ENCODE measurements around the gene RADIL. TPM values are rescaled to one million over a fixed set of nuclear protein-coding genes. Genes with fewer than 3 reads are reported as not detected.
"Not testable (repeated sequence)": the region's sequence is repeated elsewhere in the genome, so short reads cannot be mapped to it uniquely, and the experiment has no call there.

Gene RADIL
- total RNA-seq, 4 donors from 2014 or later: 2.1 to 6.8 (median 3.6) TPM

GRCh38 chr7:4796453-4796852 lies 87.1 kb downstream of the RADIL start:
- Histone ChIP-seq H3K4me1 (peaks cover 26% of the 10 kb centered on the region), H3K27me3 (no peaks in the 10 kb centered on the region), H3K9me3 (no peaks in the 10 kb centered on the region), H3K36me3 (peaks cover 9% of the 10 kb centered on the region), H3K4me3 (no peak overlapping the region), H3K27ac (no peak overlapping the region)
- 88% methylated on average over 9 of the region's 9 CpGs for WGBS
- TF ChIP-seq POLR2A (IDR thresholded peaks at IDR 0.05) (no peak), CTCF (IDR thresholded peaks at IDR 0.05) (no peak), EP300 (IDR thresholded peaks at IDR 0.05) (no peak), POLR2AphosphoS5 (IDR thresholded peaks at IDR 0.05) (no peak)
- no peak for DNase-seq (ENCODE audit: low spot score in 2 of 2)

GRCh38 chr7:4794591-4795350 lies 88.7 kb downstream of the RADIL start:
- 84% methylated on average over 24 of the region's 24 CpGs for WGBS
- TF ChIP-seq EP300 (IDR thresholded peaks at IDR 0.05): no peak
- no peak for TF ChIP-seq POLR2A (IDR thresholded peaks at IDR 0.05)
- TF ChIP-seq POLR2AphosphoS5 (IDR thresholded peaks at IDR 0.05): no peak
- no peaks in the 10 kb centered on the region for H3K9me3 ChIP-seq

GRCh38 chr7:4794171-4794570 lies 89.3 kb downstream of the RADIL start:
- Histone ChIP-seq H3K4me1 (peaks cover 27% of the 10 kb centered on the region), H3K36me3 (peaks cover 31% of the 10 kb centered on the region)
- H3K9me3 ChIP-seq; H3K4me3 ChIP-seq; DNase-seq (ENCODE audit: low spot score in 2 of 2); H3K27me3 ChIP-seq; H3K27ac ChIP-seq: not testable (repeated sequence)
- 82% methylated on average over 14 of the region's 14 CpGs for WGBS

More at GRCh38 chr7:4794591-4795350, 88.7 kb downstream of the RADIL start:
- no peaks in the 10 kb centered on the region for H3K27me3 ChIP-seq
- no peak overlapping the region for H3K27ac ChIP-seq
- peaks cover 25% of the 10 kb centered on the region for H3K36me3 ChIP-seq
- H3K4me1 ChIP-seq: peaks cover 23% of the 10 kb centered on the region
- H3K4me3 ChIP-seq: no peak overlapping the region
- no peak for DNase-seq (ENCODE audit: low spot score in 2 of 2)

- 85% methylated on average over 6 of the region's 30 CpGs for WGBS
- H3K27ac ChIP-seq; H3K4me3 ChIP-seq; H3K27me3 ChIP-seq; DNase-seq (ENCODE audit: low spot score in 2 of 2); H3K9me3 ChIP-seq: not testable (repeated sequence)
- H3K4me1 ChIP-seq: peaks cover 25% of the 10 kb centered on the region
- H3K36me3 ChIP-seq: peaks cover 38% of the 10 kb centered on the region
These were observed 90.0 kb downstream of the RADIL start for GRCh38 chr7:4793385-4793993.

- DNase-seq (ENCODE audit: low spot score in 2 of 2): no peak
- H3K27ac ChIP-seq: no peak overlapping the region
- H3K9me3 ChIP-seq: no peaks in the 10 kb centered on the region
- no peaks in the 10 kb centered on the region for H3K27me3 ChIP-seq
- TF ChIP-seq EP300 (IDR thresholded peaks at IDR 0.05) (no peak), POLR2A (IDR thresholded peaks at IDR 0.05) (no peak), POLR2AphosphoS5 (IDR thresholded peaks at IDR 0.05) (no peak), CTCF (IDR thresholded peaks at IDR 0.05) (no peak)
- H3K4me3 ChIP-seq: peak overlapping the region; percentile 46
- peaks cover 46% of the 10 kb centered on the region for H3K36me3 ChIP-seq
- WGBS: 32% methylated on average over 36 of the region's 47 CpGs
- peaks cover 20% of the 10 kb centered on the region for H3K4me1 ChIP-seq
These were observed 90.9 kb downstream of the RADIL start for GRCh38 chr7:4792537-4793126.

GRCh38 chr7:4791738-4792536 lies 91.6 kb downstream of the RADIL start:
- DNase-seq (ENCODE audit: low spot score in 2 of 2): peak in 1 of 2 donors; percentile 92
- Histone ChIP-seq H3K27me3 (no peaks in the 10 kb centered on the region), H3K9me3 (no peaks in the 10 kb centered on the region), H3K4me3 (peak overlapping the region; percentile 46), H3K4me1 (peaks cover 20% of the 10 kb centered on the region), H3K27ac (peak overlapping the region; percentile 30), H3K36me3 (peaks cover 53% of the 10 kb centered on the region)
- 51% methylated on average over 30 of the region's 50 CpGs for WGBS
- no peak for TF ChIP-seq POLR2AphosphoS5 (IDR thresholded peaks at IDR 0.05)
- TF ChIP-seq CTCF (IDR thresholded peaks at IDR 0.05): peak; percentile 39 to 86
